HepG2 (cell line): ENCODE data around the gene TWF1. TPM values are rescaled to one million over a fixed set of nuclear protein-coding genes. Genes with fewer than 3 reads are reported as not detected.

Experiments used
- ADNP ChIP-seq: sonication (generic); formaldehyde crosslinking; IDR thresholded peaks from 2 replicates; pipeline ENCODE4 v1.4.0; 2020; ENCODE audit warnings: missing genetic modification reagents
- ARNTL ChIP-seq: sonication (generic); formaldehyde crosslinking; IDR thresholded peaks from 2 replicates; pipeline ENCODE4 v1.4.0; 2020; ENCODE audit warnings: mild to moderate bottlenecking, missing genetic modification reagents
- BRCA1 ChIP-seq: sonication (generic); formaldehyde crosslinking; IDR thresholded peaks from 2 replicates; pipeline ENCODE4 v1.4.0; 2020; ENCODE audit warnings: missing genetic modification reagents
- GZF1 ChIP-seq: sonication (generic); formaldehyde crosslinking; IDR thresholded peaks from 2 replicates; pipeline ENCODE4 v1.5.1; 2020; ENCODE audit warnings: mild to moderate bottlenecking, missing genetic modification reagents
- HES4 ChIP-seq: sonication (generic); formaldehyde crosslinking; IDR thresholded peaks from 2 replicates; pipeline ENCODE4 v1.9.0; 2021; ENCODE audit warnings: mild to moderate bottlenecking, missing genetic modification reagents, borderline replicate concordance
- MAFF ChIP-seq: IDR thresholded peaks from 2 replicates; pipeline ENCODE4 v1.6.1; 2011; ENCODE audit warnings: low read depth, low read length, improper control_type of control experiment
- NPAS2 ChIP-seq: sonication (generic); formaldehyde crosslinking; IDR thresholded peaks from 2 replicates; pipeline ENCODE4 v1.8.0; 2022; ENCODE audit warnings: mild to moderate bottlenecking, missing genetic modification reagents, borderline replicate concordance
- PHF5A ChIP-seq: IDR thresholded peaks from one replicate; pipeline ENCODE4 v1.6.1; 2018; ENCODE audit warnings: low read depth, missing genetic modification reagents; ENCODE audit not compliant: unreplicated experiment
- POLR2A ChIP-seq, 2 experiments: IDR thresholded peaks; 2 replicates each; pipeline ENCODE4 v1.6.1; 2011; ENCODE audit warnings: low read depth in 2 of 2, low read length in 2 of 2, mild to moderate bottlenecking in 1 of 2, moderate library complexity in 1 of 2; ENCODE audit not compliant: insufficient read depth in 1 of 2
- SIX4 ChIP-seq: sonication (generic); formaldehyde crosslinking; IDR thresholded peaks from 2 replicates; pipeline ENCODE4 v1.4.0; 2020; ENCODE audit warnings: missing genetic modification reagents
- SP140L ChIP-seq: sonication (generic); formaldehyde crosslinking; IDR thresholded peaks from 2 replicates; pipeline ENCODE4 v1.4.0; 2020; ENCODE audit warnings: missing genetic modification reagents, borderline replicate concordance
- TCF12 ChIP-seq, 2 experiments: fragments of 450-650 bp in 1 of 2; sonication (generic) in 1 of 2; formaldehyde crosslinking in 1 of 2; IDR thresholded peaks; 2 replicates each; pipeline versions ENCODE4 v1.6.1 to v1.8.0; 2017 to 2022; ENCODE audit warnings: antibody characterized with exemption in 1 of 2, mild to moderate bottlenecking in 1 of 2, missing genetic modification reagents in 1 of 2, moderate library complexity in 1 of 2
- TOPORS ChIP-seq: sonication (generic); formaldehyde crosslinking; IDR thresholded peaks from 2 replicates; pipeline ENCODE4 v1.8.0; 2023; ENCODE audit warnings: mild to moderate bottlenecking, missing genetic modification reagents
- ZFP91 ChIP-seq: sonication (generic); formaldehyde crosslinking; IDR thresholded peaks from 2 replicates; pipeline ENCODE4 v1.9.0; 2022; ENCODE audit warnings: missing genetic modification reagents, mild to moderate bottlenecking, borderline replicate concordance
- ZNF230 ChIP-seq: sonication (generic); formaldehyde crosslinking; IDR thresholded peaks from 2 replicates; pipeline ENCODE4 v1.4.0; 2020; ENCODE audit warnings: mild to moderate bottlenecking, missing genetic modification reagents
- ZNF414 ChIP-seq: sonication (generic); formaldehyde crosslinking; IDR thresholded peaks from 2 replicates; pipeline ENCODE4 v1.5.0; 2020; ENCODE audit warnings: missing genetic modification reagents
- ZNF530 ChIP-seq: sonication (generic); formaldehyde crosslinking; IDR thresholded peaks from 2 replicates; pipeline ENCODE4 v1.5.0; 2020; ENCODE audit warnings: low read depth, mild to moderate bottlenecking, missing genetic modification reagents
- ZNF563 ChIP-seq: sonication (generic); formaldehyde crosslinking; IDR thresholded peaks from 2 replicates; pipeline ENCODE4 v1.8.0; 2022; ENCODE audit warnings: mild to moderate bottlenecking, moderate library complexity, missing genetic modification reagents
- ZNF646 ChIP-seq: sonication (generic); formaldehyde crosslinking; IDR thresholded peaks from 2 replicates; pipeline ENCODE4 v1.9.0; 2021; ENCODE audit warnings: mild to moderate bottlenecking, missing genetic modification reagents
- ZNF678 ChIP-seq: sonication (generic); formaldehyde crosslinking; IDR thresholded peaks from 2 replicates; pipeline ENCODE4 v1.4.0; 2020; ENCODE audit warnings: mild to moderate bottlenecking, missing genetic modification reagents
- ZNF740 ChIP-seq: sonication (generic); formaldehyde crosslinking; IDR thresholded peaks from 2 replicates; pipeline ENCODE4 v1.4.0; 2020; ENCODE audit warnings: missing genetic modification reagents
- polyA plus RNA-seq, 8 experiments: library from polyadenylated mRNA; depleted of rRNA in 3 of 8; stranded (reverse) in 7 of 8; unstranded in 1 of 8; fragments of >200 nt; fragmentation: Illumina TruSeq in 4 of 8; extraction: Trizol in 4 of 8; gene quantifications; 2 replicates each; pipeline versions ENCODE4 v1.2.1 to v1.2.3, GENCODE V29; 2011 to 2016; ENCODE audit warnings: low read depth in 4 of 8, missing spikeins in 1 of 8, mixed read lengths in 1 of 8; ENCODE audit not compliant: insufficient read depth in 1 of 8
- total RNA-seq, 5 experiments: library from RNA; depleted of rRNA; stranded (reverse); fragments of >200 nt; fragmentation: Illumina TruSeq; extraction: Trizol; gene quantifications; 2 replicates each; pipeline ENCODE4 v1.2.3, GENCODE V29; 2016; ENCODE audit warnings: low read depth in 1 of 5

The TWF1 gene
- total and polyA plus RNA-seq, 2 of the 13 experiments (the other 11 are each of a cell fraction or from before 2014, with no cell fraction given), result 32.3 to 85.5 TPM

- TF ChIP-seq ZNF414 (CRISPR knock-in tag), result no peak
- TF ChIP-seq MAFF, result no peak
- no peak for TF ChIP-seq ZNF530 (CRISPR knock-in tag)
- no peak; the same call in 1 of the 2 replicates for TF ChIP-seq TOPORS (CRISPR knock-in tag)
- TF ChIP-seq ZNF563 (CRISPR knock-in tag), result 0 out of 2 replicates have a peak, but pooled peaks have one; percentile 29
- TF ChIP-seq ARNTL (CRISPR knock-in tag), result no peak
- no peak for TF ChIP-seq ZNF678 (CRISPR knock-in tag)
- 0 out of 2 replicates have a peak, but pooled peaks have one; percentile 3 for TF ChIP-seq ZNF740 (CRISPR knock-in tag)
- no peak for TF ChIP-seq TCF12 (IDR thresholded peaks at IDR 0.05)
- no peak for TF ChIP-seq TCF12 (CRISPR knock-in tag; IDR thresholded peaks at IDR 0.05)
- TF ChIP-seq NPAS2, result no peak
- TF ChIP-seq SIX4 (CRISPR knock-in tag), result no peak
- TF ChIP-seq ZNF230 (CRISPR knock-in tag), result 0 out of 2 replicates have a peak, but pooled peaks have one; percentile 38
- TF ChIP-seq PHF5A (CRISPR knock-in tag), result peak; percentile 4
- TF ChIP-seq HES4, result peak; percentile 29
- TF ChIP-seq POLR2A (IDR thresholded peaks at IDR 0.05; ENCODE audit: insufficient read depth in 1 of 2, low read depth in 2 of 2, low read length in 2 of 2), result peak; percentile 42 to 54
- no peak for TF ChIP-seq GZF1 (CRISPR knock-in tag)
- TF ChIP-seq ZNF646, result no peak
- TF ChIP-seq SP140L (CRISPR knock-in tag), result no peak
- no peak for TF ChIP-seq ADNP
- no peak for TF ChIP-seq BRCA1 (CRISPR knock-in tag)
- TF ChIP-seq ZFP91, result peak; percentile 34; the same call in 1 of the 2 replicates
These were observed 29.7 kb upstream of the TWF1 start, which contains the start of gene TMEM117 (continued) for GRCh38 chr12:43835656-43836474.
